ENCODE measurements around the gene MRPL49. TPM values are rescaled to one million over a fixed set of nuclear protein-coding genes. Genes with fewer than 3 reads are reported as not detected.

The MRPL49 gene
- total RNA-seq, 1 donor from 2014 or later: 40.2 TPM

DNA sequence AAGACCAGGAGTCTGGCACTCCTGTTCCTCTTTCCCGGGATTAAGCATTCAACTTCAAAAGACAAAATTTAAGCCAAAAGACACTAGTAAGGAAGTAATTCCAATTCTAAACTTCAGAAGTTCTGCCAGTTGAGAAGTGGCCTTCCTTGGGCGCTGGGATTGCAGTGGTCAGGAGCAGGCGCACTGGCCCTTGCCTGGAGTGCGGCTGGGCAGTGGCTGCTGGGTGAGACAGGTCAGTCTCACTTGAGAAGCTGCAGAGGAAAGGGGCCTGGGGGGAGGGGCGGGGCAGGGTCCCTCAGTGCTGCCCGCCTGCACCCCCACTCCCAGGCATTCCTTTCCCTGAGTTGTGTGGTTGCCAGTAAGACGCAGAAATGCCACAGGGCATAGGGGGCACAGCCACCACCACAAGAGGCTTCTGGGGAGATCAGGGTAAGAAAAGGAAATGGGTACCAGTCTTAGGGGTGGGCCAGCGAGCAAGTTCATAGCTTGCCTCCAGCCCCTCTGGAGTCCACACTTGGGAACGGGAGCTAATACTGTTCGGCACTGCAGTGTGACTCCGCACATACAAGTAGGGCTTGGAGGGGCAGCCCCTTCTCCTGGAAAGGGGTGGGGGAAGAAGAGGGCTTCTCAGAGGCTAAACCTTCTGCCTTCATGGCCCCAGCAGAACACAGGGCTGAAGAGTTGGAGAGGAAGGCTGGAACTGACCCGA lies 5.5 kb downstream of the MRPL49 start:
- TF ChIP-seq, protein P1, sequence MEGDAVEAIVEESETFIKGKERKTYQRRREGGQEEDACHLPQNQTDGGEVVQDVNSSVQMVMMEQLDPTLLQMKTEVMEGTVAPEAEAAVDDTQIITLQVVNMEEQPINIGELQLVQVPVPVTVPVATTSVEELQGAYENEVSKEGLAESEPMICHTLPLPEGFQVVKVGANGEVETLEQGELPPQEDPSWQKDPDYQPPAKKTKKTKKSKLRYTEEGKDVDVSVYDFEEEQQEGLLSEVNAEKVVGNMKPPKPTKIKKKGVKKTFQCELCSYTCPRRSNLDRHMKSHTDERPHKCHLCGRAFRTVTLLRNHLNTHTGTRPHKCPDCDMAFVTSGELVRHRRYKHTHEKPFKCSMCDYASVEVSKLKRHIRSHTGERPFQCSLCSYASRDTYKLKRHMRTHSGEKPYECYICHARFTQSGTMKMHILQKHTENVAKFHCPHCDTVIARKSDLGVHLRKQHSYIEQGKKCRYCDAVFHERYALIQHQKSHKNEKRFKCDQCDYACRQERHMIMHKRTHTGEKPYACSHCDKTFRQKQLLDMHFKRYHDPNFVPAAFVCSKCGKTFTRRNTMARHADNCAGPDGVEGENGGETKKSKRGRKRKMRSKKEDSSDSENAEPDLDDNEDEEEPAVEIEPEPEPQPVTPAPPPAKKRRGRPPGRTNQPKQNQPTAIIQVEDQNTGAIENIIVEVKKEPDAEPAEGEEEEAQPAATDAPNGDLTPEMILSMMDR (IDR thresholded peaks at IDR 0.05; ENCODE audit: unreplicated experiment): no peak
- Mint-ChIP-seq H3K27ac (ENCODE audit: unreplicated experiment) (no peak overlapping the region), H3K27me3 (ENCODE audit: unreplicated experiment) (peaks cover 2% of the 10 kb centered on the region), H3K4me1 (ENCODE audit: unreplicated experiment) (peaks cover 2% of the 10 kb centered on the region), H3K36me3 (ENCODE audit: low read depth, unreplicated experiment) (peaks cover 22% of the 10 kb centered on the region), H3K9me3 (ENCODE audit: unreplicated experiment) (no peaks in the 10 kb centered on the region), H3K4me3 (ENCODE audit: unreplicated experiment) (peak overlapping the region; percentile 47)
- DNase-seq (ENCODE audit: low spot score): no peak

DNA sequence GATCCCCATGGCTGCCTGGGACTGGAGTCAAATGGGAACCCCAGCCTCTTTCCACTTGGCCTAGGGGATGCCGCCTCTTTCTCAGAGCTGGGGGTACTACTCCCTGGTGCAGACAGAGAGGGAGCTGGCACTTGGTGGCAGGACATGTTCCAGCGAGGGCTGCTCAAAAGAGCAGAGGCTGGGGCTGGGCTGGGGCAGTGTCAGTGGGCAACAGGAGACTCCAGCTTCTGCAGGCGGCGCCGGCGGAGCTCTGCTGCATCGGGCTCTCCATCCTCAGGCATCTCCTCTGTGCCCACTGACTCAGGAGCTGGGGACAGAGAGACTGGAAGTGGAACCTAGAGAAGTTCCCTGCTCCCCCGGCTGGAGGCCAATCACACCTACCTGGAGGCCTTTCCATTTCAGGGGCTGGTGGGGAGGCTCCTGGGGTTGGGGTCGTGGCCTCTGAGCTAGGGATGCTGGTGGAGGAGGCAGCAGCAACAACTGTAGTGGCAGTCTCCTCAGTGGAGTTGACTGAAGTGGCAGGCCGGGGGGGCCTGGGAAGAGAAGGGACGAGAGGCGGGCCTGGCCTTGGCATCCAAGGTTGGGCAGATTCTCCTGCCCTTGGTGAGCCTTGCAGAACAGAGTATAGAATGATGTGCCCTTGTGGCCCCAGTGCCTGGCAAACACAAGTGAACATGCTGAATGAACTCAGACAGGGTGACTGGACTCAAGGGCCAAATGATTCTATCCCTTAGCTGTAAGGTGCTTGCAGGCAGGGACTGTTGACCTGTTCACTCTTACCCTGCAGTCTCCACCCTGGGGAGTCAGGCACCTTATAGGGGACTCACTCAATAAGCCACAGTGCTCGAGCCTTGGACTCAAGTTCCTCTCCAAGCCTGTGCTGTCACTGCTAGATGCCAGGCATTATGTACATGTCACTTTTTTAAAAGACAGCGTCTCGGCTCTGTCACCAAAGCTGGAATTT lies 6.3 kb downstream of the MRPL49 start:
- Mint-ChIP-seq H3K36me3 (ENCODE audit: low read depth, unreplicated experiment) (peaks cover 23% of the 10 kb centered on the region), H3K9me3 (ENCODE audit: unreplicated experiment) (no peaks in the 10 kb centered on the region), H3K27me3 (ENCODE audit: unreplicated experiment) (peaks cover 6% of the 10 kb centered on the region), H3K27ac (ENCODE audit: unreplicated experiment) (no peak overlapping the region), H3K4me1 (ENCODE audit: unreplicated experiment) (peaks cover 10% of the 10 kb centered on the region), H3K4me3 (ENCODE audit: unreplicated experiment) (no peak overlapping the region)
- DNase-seq (ENCODE audit: low spot score): no peak
- TF ChIP-seq, protein P1 (IDR thresholded peaks at IDR 0.05; ENCODE audit: unreplicated experiment): no peak

DNA sequence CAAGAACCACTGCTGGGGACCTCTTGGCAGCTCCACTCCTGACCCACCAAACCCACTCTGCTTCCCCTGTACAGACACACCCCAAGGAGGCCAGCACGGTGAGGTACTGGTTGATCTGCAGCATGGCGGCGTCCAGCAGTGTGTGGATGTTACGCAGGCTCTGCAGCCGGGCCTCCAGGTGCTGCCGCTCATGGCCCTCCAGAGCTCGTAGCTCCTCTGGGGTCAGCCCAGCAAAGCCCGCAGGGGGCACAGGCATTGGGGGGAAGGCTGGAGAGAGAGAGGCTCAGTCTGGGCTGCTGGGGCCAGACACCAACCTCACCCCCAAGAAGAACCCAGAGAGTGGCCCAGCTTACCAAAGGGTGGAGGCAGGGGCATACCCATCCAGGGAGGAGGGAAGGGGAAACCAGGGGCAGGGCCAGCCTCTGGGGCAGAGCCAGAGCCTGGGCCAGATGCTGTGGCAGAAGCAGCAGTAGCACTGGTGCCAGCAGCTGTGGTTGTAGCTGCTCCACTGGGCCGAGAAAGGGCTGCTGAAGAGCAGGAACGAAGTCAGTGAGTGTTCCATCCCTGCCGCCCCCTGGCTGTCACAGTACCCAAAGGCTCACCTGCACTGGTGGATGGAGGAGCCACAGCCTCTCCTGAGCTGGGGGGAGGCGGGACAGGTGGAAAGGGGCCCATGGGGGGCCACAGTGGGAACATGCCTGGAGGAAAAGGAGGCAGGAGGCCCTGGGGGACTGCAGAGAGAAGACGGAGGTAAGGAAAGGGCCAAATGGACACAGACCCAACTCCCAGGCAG lies 7.7 kb downstream of the MRPL49 start:
- Mint-ChIP-seq H3K27ac (ENCODE audit: unreplicated experiment) (no peak overlapping the region), H3K36me3 (ENCODE audit: low read depth, unreplicated experiment) (peaks cover 26% of the 10 kb centered on the region), H3K4me3 (ENCODE audit: unreplicated experiment) (no peak overlapping the region), H3K27me3 (ENCODE audit: unreplicated experiment) (peaks cover 15% of the 10 kb centered on the region), H3K9me3 (ENCODE audit: unreplicated experiment) (no peaks in the 10 kb centered on the region), H3K4me1 (ENCODE audit: unreplicated experiment) (peaks cover 20% of the 10 kb centered on the region)
- no peak for DNase-seq (ENCODE audit: low spot score)
- TF ChIP-seq, protein P1 (IDR thresholded peaks at IDR 0.05; ENCODE audit: unreplicated experiment): no peak

DNA sequence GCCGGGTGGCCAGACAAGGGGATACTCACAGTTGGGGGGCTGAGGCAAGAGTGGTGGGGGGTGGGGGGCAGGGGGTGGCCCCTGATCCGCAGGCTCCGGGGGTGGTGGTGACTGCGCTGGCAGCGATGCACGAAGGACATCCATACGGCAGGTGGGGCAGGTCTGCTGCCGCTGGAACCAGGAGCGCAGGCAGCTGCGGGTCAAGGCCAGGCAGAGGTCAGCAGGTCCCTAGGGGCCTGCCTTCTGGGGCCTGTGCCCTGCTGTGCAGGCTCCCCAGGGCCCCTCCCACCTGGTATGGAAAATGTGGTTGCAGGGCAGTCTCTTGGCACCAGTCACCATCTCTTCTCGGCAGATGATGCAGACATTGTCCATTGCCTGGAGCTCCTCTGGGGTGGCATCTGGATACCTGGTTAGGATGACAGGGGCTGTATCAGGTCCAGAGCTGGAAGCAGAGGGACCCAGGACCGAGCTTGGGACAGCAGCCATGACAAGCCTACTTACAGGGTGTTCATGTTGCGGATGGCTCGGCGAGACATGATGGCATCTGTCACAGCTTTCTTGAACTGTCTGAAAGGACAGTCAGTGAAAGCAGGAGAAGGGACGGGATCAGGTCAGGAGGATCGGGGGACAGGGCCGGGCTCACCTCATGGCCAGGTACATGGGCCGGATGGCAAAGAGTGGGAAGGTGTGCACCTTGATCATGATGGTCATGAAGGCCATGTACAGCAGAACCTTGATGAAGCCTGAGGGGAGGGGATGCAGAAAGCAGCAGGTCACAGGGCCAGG lies 8.7 kb downstream of the MRPL49 start:
- TF ChIP-seq, protein P1 (IDR thresholded peaks at IDR 0.05; ENCODE audit: unreplicated experiment): no peak
- peak overlapping the region; percentile 65 for H3K4me3 Mint-ChIP-seq (ENCODE audit: unreplicated experiment)
- peaks cover 21% of the 10 kb centered on the region for H3K4me1 Mint-ChIP-seq (ENCODE audit: unreplicated experiment)
- H3K27me3 Mint-ChIP-seq (ENCODE audit: unreplicated experiment): peaks cover 15% of the 10 kb centered on the region
- peak overlapping the region; percentile 32 for H3K27ac Mint-ChIP-seq (ENCODE audit: unreplicated experiment)
- DNase-seq (ENCODE audit: low spot score): no peak
- peaks cover 24% of the 10 kb centered on the region for H3K36me3 Mint-ChIP-seq (ENCODE audit: low read depth, unreplicated experiment)
- no peaks in the 10 kb centered on the region for H3K9me3 Mint-ChIP-seq (ENCODE audit: unreplicated experiment)
